ENCODE measurements around the gene EFCAB6. TPM values are rescaled to one million over a fixed set of nuclear protein-coding genes. Genes with fewer than 3 reads are reported as not detected.

Gene EFCAB6
- total and polyA plus RNA-seq, 7 donors: 0.07 to 0.84 (median 0.50) TPM

GRCh38 chr22:43509337-43509736, 302.8 kb downstream of the EFCAB6 start:
- DNase-seq (no peak), ATAC-seq (no peak)
- H3K27me3 ChIP-seq (ENCODE audit: insufficient read depth in 3 of 3, low read length in 2 of 3): no peaks in the 10 kb centered on the region
- no peaks in the 10 kb centered on the region for H3K4me1 ChIP-seq
- WGBS, 3 donors: 87 to 96% (median 87%) methylated on average over 2 of the region's 2 CpGs
- no peaks in the 10 kb centered on the region for H3K36me3 ChIP-seq (ENCODE audit: insufficient read depth in 1 of 2, low read depth in 1 of 2)
- intact Hi-C loops (cut with DNase I): no loop called here
- no peaks in the 10 kb centered on the region for H3K9me3 ChIP-seq
- H3K27ac ChIP-seq: no peak overlapping the region
- H3K4me3 ChIP-seq: no peak overlapping the region
- TF ChIP-seq CTCF (IDR thresholded peaks at IDR 0.05): no peak

DNA sequence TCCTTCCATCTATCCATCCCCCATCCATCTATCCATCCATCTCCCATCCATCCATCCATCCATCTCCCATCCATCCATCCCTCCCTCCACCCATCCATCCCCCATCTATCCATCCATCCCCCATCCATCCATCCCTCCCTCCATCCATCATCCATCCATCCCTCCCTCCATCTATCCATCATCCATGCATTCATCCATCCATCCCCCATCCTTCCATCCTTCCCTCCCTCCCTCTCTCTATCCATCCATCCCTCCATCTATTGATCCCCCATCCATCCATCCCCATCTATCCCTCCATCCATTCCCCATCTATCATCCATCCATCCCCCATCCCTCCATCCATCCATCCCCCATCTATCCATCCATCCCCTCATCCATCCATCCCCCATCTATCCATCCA, 303.6 kb downstream of the EFCAB6 start:
- Histone ChIP-seq H3K4me1 (no peaks in the 10 kb centered on the region), H3K27me3 (ENCODE audit: insufficient read depth in 3 of 3, low read length in 2 of 3) (no peaks in the 10 kb centered on the region), H3K27ac (no peak overlapping the region), H3K36me3 (ENCODE audit: insufficient read depth in 1 of 2, low read depth in 1 of 2) (no peaks in the 10 kb centered on the region), H3K9me3 (no peaks in the 10 kb centered on the region), H3K4me3 (no peak overlapping the region)
- DNase-seq: no peak
- no peak for TF ChIP-seq CTCF (IDR thresholded peaks at IDR 0.05)
- intact Hi-C loops (cut with DNase I): no loop called here
- ATAC-seq: no peak

GRCh38 chr22:43507235-43507634, 304.9 kb downstream of the EFCAB6 start:
- DNase-seq (no peak), ATAC-seq (no peak)
- Histone ChIP-seq H3K4me1 (no peaks in the 10 kb centered on the region), H3K9me3 (no peaks in the 10 kb centered on the region), H3K4me3 (no peak overlapping the region), H3K27ac (no peak overlapping the region), H3K36me3 (ENCODE audit: insufficient read depth in 1 of 2, low read depth in 1 of 2) (no peaks in the 10 kb centered on the region), H3K27me3 (ENCODE audit: insufficient read depth in 3 of 3, low read length in 2 of 3) (peaks cover 0 to 2% (median 0%) of the 10 kb centered on the region in 3 donors)
- intact Hi-C loops (cut with DNase I): no loop called here
- WGBS, 3 donors: 36 to 49% (median 42%) methylated on average over 8 of the region's 8 CpGs
- TF ChIP-seq CTCF (IDR thresholded peaks at IDR 0.05): no peak

- no peak for DNase-seq
- Histone ChIP-seq H3K36me3 (ENCODE audit: insufficient read depth in 1 of 2, low read depth in 1 of 2) (no peaks in the 10 kb centered on the region), H3K27me3 (ENCODE audit: insufficient read depth in 3 of 3, low read length in 2 of 3) (peaks cover 0 to 2% (median 0%) of the 10 kb centered on the region in 3 donors), H3K4me1 (no peaks in the 10 kb centered on the region), H3K9me3 (no peaks in the 10 kb centered on the region), H3K4me3 (no peak overlapping the region), H3K27ac (no peak overlapping the region)
- 60 to 71% (median 61%) methylated on average over 12 of the region's 12 CpGs for WGBS, 3 donors
- TF ChIP-seq CTCF (IDR thresholded peaks at IDR 0.05): no peak
- no peak for ATAC-seq
- intact Hi-C loops (cut with DNase I): no loop called here
Measured at GRCh38 chr22:43506487-43506886, 305.6 kb downstream of the EFCAB6 start.

GRCh38 chr22:43505896-43506295, 306.2 kb downstream of the EFCAB6 start:
- no peak overlapping the region for H3K27ac ChIP-seq
- ATAC-seq: no peak
- WGBS, 3 donors: 22 to 44% (median 31%) methylated on average over 8 of the region's 8 CpGs
- H3K4me3 ChIP-seq: no peak overlapping the region
- no peaks in the 10 kb centered on the region for H3K9me3 ChIP-seq
- peaks cover 0 to 2% (median 0%) of the 10 kb centered on the region in 3 donors for H3K27me3 ChIP-seq (ENCODE audit: insufficient read depth in 3 of 3, low read length in 2 of 3)
- DNase-seq: no peak
- TF ChIP-seq CTCF (IDR thresholded peaks at IDR 0.05): no peak
- intact Hi-C loops (cut with DNase I): no loop called here
- H3K36me3 ChIP-seq (ENCODE audit: insufficient read depth in 1 of 2, low read depth in 1 of 2): no peaks in the 10 kb centered on the region
- no peaks in the 10 kb centered on the region for H3K4me1 ChIP-seq

Measured in psoas muscle (tissue), 8 donors.